ENCODE measurements around the gene SCN7A.
A peak's percentile ranks its signal among the peaks of the same experiment; 100 is the strongest.

The SCN7A gene

DNA sequence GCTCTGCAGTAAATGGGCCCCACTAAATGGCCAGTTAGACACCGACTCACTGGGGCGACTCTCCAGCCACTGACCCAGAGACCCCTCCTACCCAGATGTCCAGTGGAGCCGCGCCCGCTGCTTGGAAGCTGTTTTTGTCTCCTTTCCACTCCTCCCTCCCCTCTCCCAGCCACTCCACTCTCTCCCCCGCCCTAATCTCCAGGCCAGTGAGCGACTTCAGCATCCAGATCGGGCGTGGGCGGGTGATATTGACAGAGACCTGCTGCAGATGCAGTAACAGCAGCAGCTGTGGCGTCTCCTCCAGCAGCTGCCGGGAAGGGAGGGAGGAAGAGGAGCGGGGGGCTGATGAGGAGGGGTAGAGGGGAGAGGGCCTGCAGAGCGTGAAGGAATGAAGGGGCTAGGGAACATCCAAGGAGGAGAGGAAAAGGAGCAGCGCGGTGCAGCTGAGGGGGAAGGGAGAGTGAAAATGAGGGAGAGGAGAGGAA is at the start of gene SCN7A:
TSS of gene SCN7A (minus strand) at position 110 of the 485 bp plus-strand sequence. CDS start 16,553 bp downstream, outside the sequence.
- TF ChIP-seq, protein P1, sequence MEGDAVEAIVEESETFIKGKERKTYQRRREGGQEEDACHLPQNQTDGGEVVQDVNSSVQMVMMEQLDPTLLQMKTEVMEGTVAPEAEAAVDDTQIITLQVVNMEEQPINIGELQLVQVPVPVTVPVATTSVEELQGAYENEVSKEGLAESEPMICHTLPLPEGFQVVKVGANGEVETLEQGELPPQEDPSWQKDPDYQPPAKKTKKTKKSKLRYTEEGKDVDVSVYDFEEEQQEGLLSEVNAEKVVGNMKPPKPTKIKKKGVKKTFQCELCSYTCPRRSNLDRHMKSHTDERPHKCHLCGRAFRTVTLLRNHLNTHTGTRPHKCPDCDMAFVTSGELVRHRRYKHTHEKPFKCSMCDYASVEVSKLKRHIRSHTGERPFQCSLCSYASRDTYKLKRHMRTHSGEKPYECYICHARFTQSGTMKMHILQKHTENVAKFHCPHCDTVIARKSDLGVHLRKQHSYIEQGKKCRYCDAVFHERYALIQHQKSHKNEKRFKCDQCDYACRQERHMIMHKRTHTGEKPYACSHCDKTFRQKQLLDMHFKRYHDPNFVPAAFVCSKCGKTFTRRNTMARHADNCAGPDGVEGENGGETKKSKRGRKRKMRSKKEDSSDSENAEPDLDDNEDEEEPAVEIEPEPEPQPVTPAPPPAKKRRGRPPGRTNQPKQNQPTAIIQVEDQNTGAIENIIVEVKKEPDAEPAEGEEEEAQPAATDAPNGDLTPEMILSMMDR (IDR thresholded peaks at IDR 0.05) = no peak

- TF ChIP-seq, protein P1 (IDR thresholded peaks at IDR 0.05) = peak; percentile 62
Observed at GRCh38 chr2:166539340-166540162, 45.5 kb upstream of the SCN7A start.

DNA sequence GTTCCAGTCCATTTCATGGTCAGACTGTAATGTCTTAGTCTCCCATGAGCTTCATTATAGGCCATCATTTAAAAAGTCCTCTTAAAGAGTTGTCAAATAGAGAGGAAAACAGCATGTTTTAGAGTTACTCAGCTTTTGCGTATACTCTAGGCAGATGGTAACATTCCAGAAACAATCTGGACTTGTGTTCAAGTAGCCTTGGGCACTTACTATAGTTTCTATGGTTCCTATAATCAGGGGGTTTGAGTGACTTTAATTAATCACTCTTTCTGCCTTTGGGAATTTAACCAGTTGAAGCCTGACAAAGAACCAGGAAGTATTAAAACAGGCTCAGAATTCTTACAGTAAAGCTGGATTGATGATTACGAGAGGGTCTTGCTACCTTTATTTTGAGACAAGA is 42.1 kb upstream of the SCN7A start:
- TF ChIP-seq, protein P1 (IDR thresholded peaks at IDR 0.05) = no peak

DNA sequence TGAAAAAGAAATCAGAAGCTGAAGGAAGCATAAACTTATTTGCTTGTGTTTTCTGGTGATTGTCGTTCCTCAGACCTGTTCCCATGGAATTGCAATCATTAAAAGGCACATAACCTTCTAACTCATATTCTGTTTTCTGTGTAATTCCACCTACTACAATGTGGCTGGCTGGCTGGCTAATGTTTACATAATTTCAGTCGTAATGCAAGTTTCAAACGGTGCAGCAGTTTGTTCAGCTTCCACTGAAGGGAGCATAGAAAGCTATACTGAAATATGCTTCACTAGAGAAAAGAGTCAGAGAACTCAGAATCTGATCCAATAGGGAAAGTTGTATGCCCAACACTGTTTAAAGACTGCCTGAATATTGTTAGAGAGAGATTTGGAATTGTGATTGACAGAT is 27.1 kb upstream of the SCN7A start:
- TF ChIP-seq, protein P1 (IDR thresholded peaks at IDR 0.05) = no peak

DNA sequence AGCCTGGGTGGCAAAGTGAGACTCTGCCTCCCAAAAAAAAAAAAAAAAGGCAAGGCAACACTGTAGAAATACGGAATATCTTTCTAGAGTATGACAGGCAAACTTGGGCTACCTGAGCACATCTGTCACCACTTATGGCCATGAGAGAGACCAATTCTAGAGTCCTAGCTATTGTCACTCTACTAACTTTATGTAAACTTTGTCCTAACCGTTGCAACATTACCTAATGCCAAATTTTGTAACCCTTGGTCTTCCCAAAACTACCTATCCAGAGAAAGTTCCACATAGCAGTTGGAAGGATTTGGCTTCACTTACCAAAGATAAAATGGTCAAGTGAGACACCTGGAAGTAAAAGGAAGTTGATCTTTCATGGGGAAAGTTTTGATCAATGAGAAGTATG is 26.6 kb upstream of the SCN7A start:
- TF ChIP-seq, protein P1 (IDR thresholded peaks at IDR 0.05) = no peak

DNA sequence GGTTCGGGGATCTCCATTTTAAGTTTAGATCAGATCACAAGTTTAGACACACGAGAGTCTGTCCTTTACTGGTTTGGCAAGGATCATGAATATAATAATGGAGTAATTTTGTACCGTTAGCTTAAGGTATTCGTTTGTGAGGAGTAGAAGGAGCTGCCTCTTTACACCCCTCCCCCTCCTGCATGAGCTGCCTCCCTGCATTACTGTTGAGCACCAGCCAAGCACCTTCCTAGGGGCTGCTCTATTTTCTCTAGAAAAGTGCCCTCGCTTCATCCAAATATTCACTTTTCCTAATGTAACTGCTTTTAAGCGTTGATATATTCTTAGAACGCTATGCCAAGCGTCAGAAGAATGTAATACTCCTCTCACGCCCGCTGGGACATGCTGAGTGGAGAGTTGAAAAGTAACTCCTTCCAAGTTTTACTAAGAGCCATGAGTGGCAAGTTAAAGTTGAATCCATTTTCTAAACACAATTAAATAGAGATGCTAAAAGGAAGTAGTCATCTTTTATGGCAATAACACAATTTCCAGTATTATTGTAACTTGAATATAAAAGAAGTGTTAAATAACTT is 25.4 kb upstream of the SCN7A start:
- TF ChIP-seq, protein P1 (IDR thresholded peaks at IDR 0.05) = no peak

DNA sequence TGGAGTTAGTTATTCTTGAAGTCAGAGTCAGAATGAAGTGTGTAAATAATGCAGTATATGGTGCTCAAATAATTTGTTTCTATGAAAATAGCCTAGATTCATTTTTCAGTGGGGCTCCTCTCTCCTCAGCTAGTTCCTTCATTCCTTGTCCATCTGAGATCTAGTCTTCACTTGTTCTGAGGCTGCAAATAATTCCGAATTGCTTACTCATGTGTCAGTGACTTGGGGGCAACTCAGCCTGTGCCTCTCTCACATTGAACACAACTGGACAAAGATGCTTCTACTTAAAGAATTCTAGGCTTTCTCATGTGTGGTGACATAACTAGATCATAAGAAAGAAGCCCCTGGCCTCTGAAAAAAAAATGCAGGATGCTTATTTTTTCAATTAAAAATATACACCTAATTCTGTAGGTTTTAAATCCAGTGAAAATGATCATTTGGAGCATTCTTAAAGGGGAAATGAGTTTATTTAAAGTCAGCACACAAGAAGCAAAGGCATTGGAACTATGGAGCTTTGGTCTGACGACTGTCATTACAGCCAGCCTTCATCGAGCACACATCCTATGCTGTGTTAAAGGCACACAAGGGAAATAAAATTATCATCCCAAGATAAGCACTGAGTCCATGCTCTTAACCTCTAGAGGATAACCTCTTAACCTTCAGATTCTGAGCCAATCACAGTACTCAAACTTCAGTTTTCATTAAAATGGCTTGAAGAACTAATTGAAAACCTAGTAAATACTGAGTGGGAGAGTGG is 24.8 kb upstream of the SCN7A start:
- TF ChIP-seq, protein P1 (IDR thresholded peaks at IDR 0.05) = no peak
